ENCODE data around the gene TMEM263. TPM values are rescaled to one million over a fixed set of nuclear protein-coding genes. Genes with fewer than 3 reads are reported as not detected.

Gene TMEM263
- polyA plus RNA-seq, 1 of the 3 experiments (the other 2 are of a cell fraction): 16.9 TPM

DNA sequence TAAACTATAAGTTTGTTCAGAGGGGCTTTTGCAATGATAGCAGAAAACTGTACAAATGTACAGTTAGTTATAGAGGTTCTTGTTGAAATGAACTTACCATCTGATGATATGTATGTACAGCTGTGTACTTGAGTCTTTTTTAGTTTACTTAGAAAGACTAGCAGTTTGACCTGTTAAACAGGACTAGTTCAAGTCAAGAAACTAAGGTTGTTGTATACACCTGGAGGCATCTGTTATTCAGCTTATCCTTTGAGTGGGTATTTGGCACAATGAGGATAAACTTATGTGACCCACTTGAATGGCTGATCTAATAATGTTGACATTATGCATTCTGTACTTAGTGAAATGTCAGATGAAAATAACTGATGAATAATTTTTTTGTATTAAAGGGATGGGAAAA is 17.8 kb downstream of the TMEM263 start:
- Histone ChIP-seq H4K20me1 (ENCODE audit: insufficient read depth) (peaks cover 58% of the 10 kb centered on the region), H3K9me2 (no peaks in the 10 kb centered on the region), H3K27ac (ENCODE audit: low read depth in 2 of 2, low read length in 1 of 2) (no peak overlapping the region), H3K4me2 (no peak overlapping the region), H3K4me3 (ENCODE audit: low read depth in 2 of 2, low read length in 1 of 2) (no peak overlapping the region), H2AFZ (ENCODE audit: low read depth) (no peak overlapping the region), H3K9ac (no peak overlapping the region), H3K27me3 (ENCODE audit: insufficient read depth) (no peaks in the 10 kb centered on the region), H3K4me1 (ENCODE audit: control insufficient read depth in 1 of 2, insufficient read depth in 2 of 2, low read depth in 1 of 2, low read length in 1 of 2) (peaks cover 10 to 17% of the 10 kb centered on the region in 2 experiments; a peak in 3 of 4 replicates), H3F3A (replicated peaks; ENCODE audit: insufficient read depth) (peaks cover 30% of the 10 kb centered on the region), H3K9me3 (no peaks in the 10 kb centered on the region), H3K36me3 (replicated peaks in 1 of 2; ENCODE audit: control insufficient read depth in 1 of 2, insufficient read depth in 2 of 2, low read length in 1 of 2) (peaks cover 57 to 59% of the 10 kb centered on the region in 2 experiments), H3K79me2 (ENCODE audit: insufficient read depth) (peaks cover 45% of the 10 kb centered on the region)
- ChIA-PET POLR2A (no interaction called here), CTCF (no interaction called here)
- TF ChIP-seq SIN3A (IDR thresholded peaks at IDR 0.05; ENCODE audit: borderline replicate concordance, low read depth, low read length): no peak
- TF ChIP-seq, protein P1, sequence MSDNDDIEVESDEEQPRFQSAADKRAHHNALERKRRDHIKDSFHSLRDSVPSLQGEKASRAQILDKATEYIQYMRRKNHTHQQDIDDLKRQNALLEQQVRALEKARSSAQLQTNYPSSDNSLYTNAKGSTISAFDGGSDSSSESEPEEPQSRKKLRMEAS (IDR thresholded peaks at IDR 0.05; ENCODE audit: low read depth): no peak
- TF ChIP-seq, protein P2, sequence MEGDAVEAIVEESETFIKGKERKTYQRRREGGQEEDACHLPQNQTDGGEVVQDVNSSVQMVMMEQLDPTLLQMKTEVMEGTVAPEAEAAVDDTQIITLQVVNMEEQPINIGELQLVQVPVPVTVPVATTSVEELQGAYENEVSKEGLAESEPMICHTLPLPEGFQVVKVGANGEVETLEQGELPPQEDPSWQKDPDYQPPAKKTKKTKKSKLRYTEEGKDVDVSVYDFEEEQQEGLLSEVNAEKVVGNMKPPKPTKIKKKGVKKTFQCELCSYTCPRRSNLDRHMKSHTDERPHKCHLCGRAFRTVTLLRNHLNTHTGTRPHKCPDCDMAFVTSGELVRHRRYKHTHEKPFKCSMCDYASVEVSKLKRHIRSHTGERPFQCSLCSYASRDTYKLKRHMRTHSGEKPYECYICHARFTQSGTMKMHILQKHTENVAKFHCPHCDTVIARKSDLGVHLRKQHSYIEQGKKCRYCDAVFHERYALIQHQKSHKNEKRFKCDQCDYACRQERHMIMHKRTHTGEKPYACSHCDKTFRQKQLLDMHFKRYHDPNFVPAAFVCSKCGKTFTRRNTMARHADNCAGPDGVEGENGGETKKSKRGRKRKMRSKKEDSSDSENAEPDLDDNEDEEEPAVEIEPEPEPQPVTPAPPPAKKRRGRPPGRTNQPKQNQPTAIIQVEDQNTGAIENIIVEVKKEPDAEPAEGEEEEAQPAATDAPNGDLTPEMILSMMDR (IDR thresholded peaks at IDR 0.05): no peak
- TF ChIP-seq FOSL2 (IDR thresholded peaks at IDR 0.05; ENCODE audit: borderline replicate concordance, low read depth): no peak
- no peak for DNase-seq

DNA sequence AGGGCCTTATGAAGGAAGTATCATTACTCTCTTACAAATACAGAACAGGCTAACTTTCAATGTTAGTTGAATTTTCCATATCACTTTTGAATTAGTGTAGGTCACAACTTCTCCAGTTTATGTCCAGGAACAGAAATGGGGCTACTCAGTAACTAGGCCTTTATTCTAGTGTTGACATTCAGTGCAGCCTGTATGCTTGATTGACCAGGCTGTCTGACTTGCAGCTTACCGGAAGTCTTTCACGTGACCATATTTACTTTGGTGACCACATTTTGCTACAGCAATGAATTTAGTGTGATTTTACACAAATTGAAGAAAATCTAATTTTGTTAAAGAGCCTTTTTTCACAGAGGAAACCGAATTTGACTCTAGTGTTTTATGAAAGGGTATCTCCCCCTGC is 18.8 kb downstream of the TMEM263 start:
- no peak for DNase-seq
- Histone ChIP-seq H3K9ac (no peak overlapping the region), H3K79me2 (ENCODE audit: insufficient read depth) (peaks cover 41% of the 10 kb centered on the region), H3K4me1 (ENCODE audit: control insufficient read depth in 1 of 2, insufficient read depth in 2 of 2, low read depth in 1 of 2, low read length in 1 of 2) (peaks cover 10 to 18% of the 10 kb centered on the region in 2 experiments; a peak in 3 of 4 replicates), H3K9me3 (no peaks in the 10 kb centered on the region), H3K27ac (ENCODE audit: low read depth in 2 of 2, low read length in 1 of 2) (no peak overlapping the region), H3K27me3 (ENCODE audit: insufficient read depth) (no peaks in the 10 kb centered on the region), H3F3A (replicated peaks; ENCODE audit: insufficient read depth) (peaks cover 35% of the 10 kb centered on the region), H3K9me2 (no peaks in the 10 kb centered on the region), H3K4me2 (no peak overlapping the region), H3K4me3 (ENCODE audit: low read depth in 2 of 2, low read length in 1 of 2) (no peak overlapping the region), H3K36me3 (replicated peaks in 1 of 2; ENCODE audit: control insufficient read depth in 1 of 2, insufficient read depth in 2 of 2, low read length in 1 of 2) (peaks cover 58% of the 10 kb centered on the region in 2 experiments), H4K20me1 (ENCODE audit: insufficient read depth) (peaks cover 55% of the 10 kb centered on the region), H2AFZ (ENCODE audit: low read depth) (no peak overlapping the region)
- TF ChIP-seq TCF12 (IDR thresholded peaks at IDR 0.05): no peak
- TF ChIP-seq FOSL2 (IDR thresholded peaks at IDR 0.05; ENCODE audit: borderline replicate concordance, low read depth): no peak
- no peak for TF ChIP-seq MEF2A (IDR thresholded peaks at IDR 0.05; ENCODE audit: borderline replicate concordance, low read depth)
- no peak for TF ChIP-seq ELF1 (IDR thresholded peaks at IDR 0.05)
- TF ChIP-seq, protein P3, sequence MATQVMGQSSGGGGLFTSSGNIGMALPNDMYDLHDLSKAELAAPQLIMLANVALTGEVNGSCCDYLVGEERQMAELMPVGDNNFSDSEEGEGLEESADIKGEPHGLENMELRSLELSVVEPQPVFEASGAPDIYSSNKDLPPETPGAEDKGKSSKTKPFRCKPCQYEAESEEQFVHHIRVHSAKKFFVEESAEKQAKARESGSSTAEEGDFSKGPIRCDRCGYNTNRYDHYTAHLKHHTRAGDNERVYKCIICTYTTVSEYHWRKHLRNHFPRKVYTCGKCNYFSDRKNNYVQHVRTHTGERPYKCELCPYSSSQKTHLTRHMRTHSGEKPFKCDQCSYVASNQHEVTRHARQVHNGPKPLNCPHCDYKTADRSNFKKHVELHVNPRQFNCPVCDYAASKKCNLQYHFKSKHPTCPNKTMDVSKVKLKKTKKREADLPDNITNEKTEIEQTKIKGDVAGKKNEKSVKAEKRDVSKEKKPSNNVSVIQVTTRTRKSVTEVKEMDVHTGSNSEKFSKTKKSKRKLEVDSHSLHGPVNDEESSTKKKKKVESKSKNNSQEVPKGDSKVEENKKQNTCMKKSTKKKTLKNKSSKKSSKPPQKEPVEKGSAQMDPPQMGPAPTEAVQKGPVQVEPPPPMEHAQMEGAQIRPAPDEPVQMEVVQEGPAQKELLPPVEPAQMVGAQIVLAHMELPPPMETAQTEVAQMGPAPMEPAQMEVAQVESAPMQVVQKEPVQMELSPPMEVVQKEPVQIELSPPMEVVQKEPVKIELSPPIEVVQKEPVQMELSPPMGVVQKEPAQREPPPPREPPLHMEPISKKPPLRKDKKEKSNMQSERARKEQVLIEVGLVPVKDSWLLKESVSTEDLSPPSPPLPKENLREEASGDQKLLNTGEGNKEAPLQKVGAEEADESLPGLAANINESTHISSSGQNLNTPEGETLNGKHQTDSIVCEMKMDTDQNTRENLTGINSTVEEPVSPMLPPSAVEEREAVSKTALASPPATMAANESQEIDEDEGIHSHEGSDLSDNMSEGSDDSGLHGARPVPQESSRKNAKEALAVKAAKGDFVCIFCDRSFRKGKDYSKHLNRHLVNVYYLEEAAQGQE (IDR thresholded peaks at IDR 0.05; ENCODE audit: low read depth, low read length): no peak
- ChIA-PET CTCF (interaction anchor here (0.9 kb wide), 1 partner anchor 10 kb away, joined by 3 read pairs; no protein-coding TSS in a partner anchor), POLR2A (no interaction called here)
- WGBS (ENCODE audit: low lambda C conversion rate): 95% methylated on average over 3 of the region's 3 CpGs
